NCI-H2107 treated with DMSO at 0.1 percent for 48 hours (cell line): ENCODE measurements around the gene POU2AF2.
"Not testable (repeated sequence)": the region's sequence is repeated elsewhere in the genome, so short reads cannot be mapped to it uniquely, and the experiment has no call there.

Experiments
- DNase-seq: peaks from one replicate; lab custom pipeline; 2025; ENCODE audit not compliant: unreplicated experiment; lab: John Stamatoyannopoulos, UW

POU2AF2 gene

DNA sequence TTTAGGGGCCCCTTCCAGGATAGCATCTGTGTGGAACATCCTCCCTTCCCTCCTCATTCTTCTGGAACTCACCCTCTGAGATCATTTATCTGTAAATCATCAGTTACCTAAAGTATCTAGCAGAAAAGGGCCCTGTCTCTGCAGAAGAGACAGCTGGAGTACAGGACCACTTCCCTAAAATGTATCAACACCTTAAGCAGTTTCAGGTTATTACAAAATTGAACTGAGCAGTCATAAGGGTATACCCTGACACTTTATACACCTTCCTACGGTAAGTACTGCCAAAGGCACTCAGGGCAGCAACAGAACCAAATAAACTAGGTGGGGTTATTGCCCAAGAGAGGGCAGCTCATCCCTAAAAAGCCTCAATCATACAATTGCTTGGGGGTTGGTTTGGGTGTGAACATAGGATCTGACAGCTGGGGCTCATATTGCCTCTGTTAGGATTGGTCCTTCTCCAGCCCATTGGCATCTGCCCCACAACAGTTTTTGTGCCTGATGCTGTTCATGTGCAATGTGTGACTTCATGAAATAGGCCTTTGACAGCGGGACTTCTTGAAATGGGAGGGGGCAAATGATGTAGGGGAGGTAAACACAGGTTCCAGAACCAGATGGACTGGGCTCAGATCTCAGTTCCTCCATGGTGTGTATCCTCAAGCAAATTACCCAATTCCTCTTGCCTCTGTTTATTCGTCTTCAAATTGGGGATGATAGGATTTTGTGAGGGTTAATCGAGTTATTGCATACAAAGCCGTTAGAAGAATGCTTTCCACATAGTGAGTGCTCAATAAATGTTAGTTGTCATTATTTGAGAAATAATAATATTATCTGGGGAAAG lies 55.7 kb downstream of the POU2AF2 start:
- peak; percentile 88 for DNase-seq

- DNase-seq = no peak
These were observed 56.3 kb downstream of the POU2AF2 start for GRCh38 chr11:111301842-111302118.

DNA sequence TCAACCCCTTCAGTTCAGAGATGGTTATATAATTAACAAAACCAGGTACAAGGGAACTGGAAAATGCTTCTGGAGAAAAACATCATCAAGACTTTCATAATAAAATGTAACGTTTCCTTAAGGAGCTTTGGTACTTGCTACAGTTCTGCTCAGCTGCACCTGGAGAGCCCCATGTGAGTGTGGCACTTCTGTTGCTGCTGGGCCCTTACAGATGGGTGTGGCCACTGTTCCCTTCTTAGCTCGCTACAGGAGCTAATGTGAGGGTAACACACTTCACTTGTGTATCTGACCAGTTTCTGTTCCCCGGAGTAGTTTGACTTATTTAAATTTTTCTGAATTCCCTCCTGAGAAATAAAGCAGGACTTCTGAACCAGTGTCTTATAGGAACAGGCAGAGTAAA lies 56.8 kb downstream of the POU2AF2 start:
- DNase-seq = peak; percentile 57

- DNase-seq = peak; percentile 92
These were observed 57.9 kb downstream of the POU2AF2 start for GRCh38 chr11:111303461-111303860.

- no peak for DNase-seq
These were observed 59.8 kb downstream of the POU2AF2 start for GRCh38 chr11:111305162-111305802.

DNA sequence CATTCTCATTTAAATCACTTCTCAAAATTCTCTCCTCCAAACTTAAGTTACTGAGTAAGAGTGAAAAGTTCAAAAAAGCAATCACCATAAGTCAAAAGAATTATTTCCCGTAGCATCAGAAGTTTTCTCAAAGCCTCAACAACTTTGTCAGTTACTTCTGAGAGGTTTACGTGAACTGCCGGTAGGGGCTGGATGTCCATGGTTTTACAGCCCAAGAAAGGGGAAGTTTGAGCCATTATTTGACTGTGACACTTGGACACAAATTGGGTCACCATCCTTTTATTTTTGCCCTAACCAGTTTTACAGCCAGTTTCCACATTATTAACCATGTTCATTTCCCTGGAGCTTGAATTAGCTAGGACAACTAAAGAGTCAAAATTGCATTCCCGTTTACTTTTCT lies 60.4 kb downstream of the POU2AF2 start:
- DNase-seq = no peak

DNA sequence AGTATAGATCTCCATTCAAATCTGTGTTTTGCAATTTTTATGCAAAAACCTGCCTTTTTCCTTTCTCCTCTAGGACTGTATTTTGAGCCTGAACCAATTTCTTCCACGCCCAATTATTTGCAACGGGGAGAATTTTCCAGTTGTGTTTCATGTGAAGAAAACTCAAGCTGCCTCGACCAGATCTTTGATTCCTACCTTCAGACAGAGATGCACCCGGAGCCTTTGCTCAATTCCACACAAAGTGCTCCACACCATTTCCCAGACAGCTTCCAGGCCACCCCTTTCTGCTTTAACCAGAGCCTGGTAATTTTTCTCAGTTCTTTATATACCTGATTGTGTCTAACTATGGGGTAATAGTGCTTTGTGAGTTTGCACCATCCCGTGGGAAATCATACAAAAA lies 60.8 kb downstream of the POU2AF2 start:
- no peak for DNase-seq

- peak; percentile 95 for DNase-seq
These were observed 62.1 kb downstream of the POU2AF2 start for GRCh38 chr11:111307472-111308108.

DNA sequence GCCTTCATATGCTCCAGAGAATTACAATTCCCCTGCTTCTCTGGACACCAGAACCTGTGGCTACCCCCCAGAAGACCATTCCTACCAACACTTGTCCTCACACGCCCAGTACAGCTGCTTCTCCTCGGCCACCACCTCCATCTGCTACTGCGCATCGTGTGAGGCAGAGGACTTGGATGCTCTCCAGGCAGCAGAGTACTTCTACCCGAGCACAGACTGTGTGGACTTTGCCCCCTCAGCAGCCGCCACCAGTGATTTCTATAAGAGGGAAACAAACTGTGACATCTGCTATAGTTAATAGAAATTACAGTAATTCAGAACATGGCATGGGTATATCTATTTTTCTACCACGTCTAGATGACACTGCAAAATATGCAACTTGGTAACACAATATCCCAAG lies 62.6 kb downstream of the POU2AF2 start:
- DNase-seq = peak; percentile 89

GRCh38 chr11:111309215-111309915 lies 63.8 kb downstream of the POU2AF2 start:
- DNase-seq = peak; percentile 44

- DNase-seq = peak; percentile 98
These were observed 64.6 kb downstream of the POU2AF2 start for GRCh38 chr11:111310088-111310487.

DNA sequence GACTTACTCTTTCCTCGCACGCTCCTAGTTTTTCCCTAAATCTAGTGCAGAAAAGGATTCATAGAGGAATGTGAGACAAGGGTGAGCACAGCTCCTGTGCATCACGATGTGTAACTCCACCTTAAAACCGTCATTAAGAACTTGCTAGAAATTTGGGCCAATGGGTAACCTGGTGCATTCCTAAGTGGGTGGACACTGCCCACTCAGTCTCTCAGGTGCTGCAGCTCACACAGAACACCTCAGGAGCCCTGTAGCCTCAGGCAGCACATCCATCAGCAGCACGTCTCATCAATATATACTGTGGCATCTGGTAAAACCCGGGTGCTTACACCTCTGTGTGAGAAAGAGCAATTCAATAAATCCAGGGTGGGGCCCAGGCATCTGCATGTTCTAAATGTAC lies 65.2 kb downstream of the POU2AF2 start:
- peak; percentile 76 for DNase-seq

- no peak for DNase-seq
These were observed 66.6 kb downstream of the POU2AF2 start for GRCh38 chr11:111312076-111312475.

- no peak for DNase-seq
These were observed 73.8 kb downstream of the POU2AF2 start for GRCh38 chr11:111319296-111319695.

DNA sequence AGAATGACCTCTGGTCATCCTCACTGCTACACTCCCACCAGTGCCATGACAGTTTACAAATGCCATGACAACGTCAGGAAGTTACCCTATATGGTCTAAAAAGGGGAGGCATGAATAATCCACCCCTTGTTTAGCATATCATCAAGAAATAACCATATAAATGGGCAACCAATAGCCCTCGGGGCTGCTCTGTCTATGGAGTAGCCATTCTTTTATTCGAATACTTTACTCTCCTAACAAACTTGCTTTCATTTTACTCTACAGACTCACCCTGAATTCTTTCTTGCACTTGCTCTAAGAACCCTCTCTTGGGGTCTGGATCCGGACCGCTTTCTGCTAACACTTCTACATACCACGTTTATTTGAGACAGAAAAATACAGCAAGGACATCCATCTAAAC lies 74.7 kb downstream of the POU2AF2 start:
- not testable (repeated sequence) for DNase-seq

DNA sequence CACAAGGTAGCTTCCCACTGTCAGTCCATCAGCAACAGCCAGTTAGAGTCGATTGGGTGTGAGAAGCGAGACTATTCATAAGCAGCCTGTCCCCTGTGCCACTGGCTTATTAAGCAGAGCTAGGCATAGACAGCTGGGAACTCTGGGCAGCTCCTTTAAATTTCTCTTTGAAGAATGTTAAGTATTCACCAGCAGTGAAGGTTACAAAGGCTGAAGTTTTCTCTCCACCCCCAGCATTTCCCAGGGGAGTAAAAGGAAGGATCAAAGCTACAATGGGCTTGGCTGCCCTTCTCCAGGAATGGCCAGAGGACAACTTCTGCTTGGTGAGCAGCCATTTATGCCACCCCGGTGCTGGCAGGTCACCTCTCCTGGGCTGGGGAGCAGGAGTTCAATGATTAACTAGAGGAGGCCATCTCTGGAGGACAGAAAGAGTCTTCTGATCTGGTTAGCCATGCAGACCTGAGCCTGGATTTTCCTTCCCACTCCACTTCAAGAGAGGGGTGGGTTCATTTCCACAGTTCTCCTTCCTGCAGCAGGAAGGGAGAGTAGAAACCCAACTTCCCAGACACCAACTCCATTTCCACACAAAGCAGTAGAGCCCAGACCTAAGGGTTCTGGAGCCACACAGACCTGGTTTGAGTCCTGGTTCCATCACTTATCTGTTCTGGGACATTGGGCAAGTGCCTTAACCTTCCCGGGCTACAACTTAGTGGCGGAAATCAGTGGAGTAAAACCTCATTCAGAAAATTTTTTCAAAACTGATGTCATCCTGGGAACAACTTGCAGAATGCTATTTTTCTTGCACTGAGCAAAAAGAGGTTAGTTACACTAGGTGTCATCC lies 75.4 kb downstream of the POU2AF2 start:
- DNase-seq = no peak

GRCh38 chr11:111322534-111322933 lies 77.0 kb downstream of the POU2AF2 start:
- peak; percentile 33 for DNase-seq

DNA sequence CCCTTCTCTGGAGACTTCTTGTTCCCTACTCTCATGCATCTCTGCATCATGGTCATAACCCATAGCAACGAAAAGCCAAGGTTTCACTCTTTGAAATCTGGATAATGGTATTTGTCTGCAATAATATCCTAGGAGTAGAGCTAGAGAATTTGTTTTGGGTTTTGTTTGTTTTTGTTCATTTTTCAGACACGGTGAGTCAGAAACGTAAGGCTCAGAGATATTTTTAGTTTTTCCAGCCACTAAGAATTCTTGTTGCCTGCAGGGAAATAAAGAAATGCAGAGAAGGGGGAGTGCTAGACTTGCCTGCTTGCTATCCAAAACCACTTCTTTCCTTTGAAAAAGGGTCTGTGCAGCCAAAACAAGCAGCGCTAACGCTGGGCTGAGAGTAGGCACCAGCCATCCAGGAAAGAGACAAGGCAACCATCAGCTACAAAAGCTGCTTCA lies 78.8 kb downstream of the POU2AF2 start:
- no peak for DNase-seq

DNA sequence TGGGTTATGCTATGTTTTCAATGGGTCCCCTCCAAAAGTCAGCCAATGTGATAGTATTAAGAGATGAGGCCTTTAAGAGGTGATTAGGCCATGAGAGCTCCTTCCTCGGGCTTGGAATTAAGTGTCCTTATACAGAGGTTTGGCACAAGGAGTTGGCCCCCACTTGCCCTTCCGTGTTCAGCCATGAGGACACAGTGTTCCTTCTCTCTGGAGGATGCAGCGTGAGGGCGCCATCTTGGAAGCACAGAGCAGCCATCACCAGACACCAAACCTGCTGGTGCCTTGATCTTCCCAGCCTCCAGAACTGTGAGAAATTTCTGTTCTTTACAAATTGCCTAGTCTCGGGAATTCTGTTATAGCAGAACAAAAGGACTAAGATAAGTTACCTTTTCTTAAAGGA lies 79.7 kb downstream of the POU2AF2 start:
- DNase-seq = no peak

DNA sequence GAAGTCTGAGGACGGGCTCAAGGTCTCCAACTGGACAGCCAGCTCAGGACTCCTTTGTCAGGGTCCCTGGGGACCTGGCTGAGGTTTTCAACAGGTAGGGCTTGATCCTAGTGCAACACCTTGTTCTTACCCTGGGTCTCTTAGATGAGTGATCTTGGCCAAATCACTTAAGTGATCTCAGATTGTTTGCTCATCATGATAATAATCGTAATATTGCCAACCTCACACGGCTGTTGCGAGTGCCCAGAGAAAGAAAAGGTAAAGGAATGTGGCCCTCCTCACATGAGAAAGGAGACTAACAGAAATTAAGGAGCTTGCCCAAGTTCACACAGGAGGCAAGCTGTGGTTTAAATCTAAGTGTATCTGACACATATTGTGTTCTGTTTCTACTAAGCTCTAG lies 81.3 kb downstream of the POU2AF2 start:
- no peak for DNase-seq
